GM12864 (cell line): ENCODE data around the gene FXYD6.

Experiments used
- DNase-seq: peaks from one replicate; pipeline ENCODE4 v3.0.0-alpha.2; 2011; ENCODE audit warnings: low read depth
- H3K4me3 ChIP-seq: 2 replicates; pipeline ENCODE4 v1.5.1; 2011; ENCODE audit warnings: mild to moderate bottlenecking, low read depth, low read length, control low read depth
- CTCF ChIP-seq: IDR thresholded peaks from 2 replicates; pipeline ENCODE4 v1.5.1; 2011; ENCODE audit warnings: low read depth, mild to moderate bottlenecking, moderate library complexity, low read length, control low read depth, inconsistent platforms; ENCODE audit errors: missing control alignments

Gene FXYD6

GRCh38 chr11:117849781-117850414 lies 26.6 kb downstream of the FXYD6 start:
- no peak overlapping the region for H3K4me3 ChIP-seq
- TF ChIP-seq CTCF: no peak
- no peak for DNase-seq

GRCh38 chr11:117843666-117844484 lies 32.6 kb downstream of the FXYD6 start:
- no peak overlapping the region for H3K4me3 ChIP-seq
- peak; percentile 98 for TF ChIP-seq CTCF
- peak; percentile 15 for DNase-seq

- no peak for DNase-seq
- TF ChIP-seq CTCF: no peak
- no peak overlapping the region for H3K4me3 ChIP-seq
Measured at GRCh38 chr11:117842131-117842941, 34.1 kb downstream of the FXYD6 start.

- no peak overlapping the region for H3K4me3 ChIP-seq
- no peak for TF ChIP-seq CTCF
- no peak for DNase-seq
Measured at GRCh38 chr11:117841551-117842031, 34.9 kb downstream of the FXYD6 start.

- no peak for DNase-seq
- no peak for TF ChIP-seq CTCF
- no peak overlapping the region for H3K4me3 ChIP-seq
Measured at GRCh38 chr11:117840881-117841550, 35.4 kb downstream of the FXYD6 start.
